ENCODE results near the gene SECISBP2L.

SECISBP2L gene

GRCh38 chr15:49062900-49063299 is 16.7 kb upstream of the SECISBP2L start:
- Histone ChIP-seq H3K4me3 (ENCODE audit: low read depth, low read length) (no peak overlapping the region), H3K27ac (no peak overlapping the region), H3K36me3 (no peaks in the 10 kb centered on the region), H3K9me3 (ENCODE audit: severe bottlenecking) (no peaks in the 10 kb centered on the region), H3K27me3 (ENCODE audit: insufficient read depth, low read depth, severe bottlenecking) (no peaks in the 10 kb centered on the region)
- no peak for DNase-seq
- TF ChIP-seq CTCF (IDR thresholded peaks at IDR 0.05; ENCODE audit: low read depth, low read length): no peak

- H3K27ac ChIP-seq: no peak overlapping the region
- TF ChIP-seq CTCF (IDR thresholded peaks at IDR 0.05; ENCODE audit: low read depth, low read length): no peak
- no peaks in the 10 kb centered on the region for H3K9me3 ChIP-seq (ENCODE audit: severe bottlenecking)
- no peaks in the 10 kb centered on the region for H3K36me3 ChIP-seq
- no peaks in the 10 kb centered on the region for H3K27me3 ChIP-seq (ENCODE audit: insufficient read depth, low read depth, severe bottlenecking)
- DNase-seq: no peak
- no peak overlapping the region for H3K4me3 ChIP-seq (ENCODE audit: low read depth, low read length)
Observed at GRCh38 chr15:49060710-49061495, 14.7 kb upstream of the SECISBP2L start.

GRCh38 chr15:49059491-49059890 is 13.2 kb upstream of the SECISBP2L start:
- Histone ChIP-seq H3K36me3 (no peaks in the 10 kb centered on the region), H3K4me3 (ENCODE audit: low read depth, low read length) (no peak overlapping the region), H3K9me3 (ENCODE audit: severe bottlenecking) (no peaks in the 10 kb centered on the region), H3K27me3 (ENCODE audit: insufficient read depth, low read depth, severe bottlenecking) (no peaks in the 10 kb centered on the region), H3K27ac (no peak overlapping the region)
- no peak for DNase-seq
- no peak for TF ChIP-seq CTCF (IDR thresholded peaks at IDR 0.05; ENCODE audit: low read depth, low read length)

DNA sequence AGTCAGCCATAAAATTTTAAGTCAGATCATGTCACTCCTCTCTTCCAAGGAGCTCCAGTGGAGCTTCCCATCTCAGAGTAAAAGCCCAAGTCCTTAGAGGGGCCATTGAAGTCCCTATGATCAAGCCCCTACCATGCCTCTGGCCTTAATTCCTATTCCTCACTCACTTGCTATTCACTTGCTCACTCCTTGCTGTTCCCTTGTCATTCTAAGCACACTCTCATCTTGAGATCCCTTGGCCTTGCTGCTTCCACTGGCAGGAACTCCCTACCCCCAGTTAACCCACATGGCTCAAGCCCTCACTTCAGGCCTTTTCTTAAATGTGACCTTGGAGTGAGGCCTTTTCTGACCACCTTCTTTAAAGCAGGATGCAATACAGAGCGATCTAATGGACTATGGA is 12.3 kb upstream of the SECISBP2L start:
- no peak for DNase-seq
- no peak for TF ChIP-seq CTCF (IDR thresholded peaks at IDR 0.05; ENCODE audit: low read depth, low read length)
- no peak overlapping the region for H3K4me3 ChIP-seq (ENCODE audit: low read depth, low read length)
- H3K27ac ChIP-seq: no peak overlapping the region
- no peaks in the 10 kb centered on the region for H3K27me3 ChIP-seq (ENCODE audit: insufficient read depth, low read depth, severe bottlenecking)
- no peaks in the 10 kb centered on the region for H3K9me3 ChIP-seq (ENCODE audit: severe bottlenecking)
- no peaks in the 10 kb centered on the region for H3K36me3 ChIP-seq

GRCh38 chr15:49055630-49056029 is 9.4 kb upstream of the SECISBP2L start:
- no peaks in the 10 kb centered on the region for H3K36me3 ChIP-seq
- no peaks in the 10 kb centered on the region for H3K9me3 ChIP-seq (ENCODE audit: severe bottlenecking)
- no peak overlapping the region for H3K27ac ChIP-seq
- H3K27me3 ChIP-seq (ENCODE audit: insufficient read depth, low read depth, severe bottlenecking): no peaks in the 10 kb centered on the region
- H3K4me3 ChIP-seq (ENCODE audit: low read depth, low read length): no peak overlapping the region
- no peak for DNase-seq
- TF ChIP-seq CTCF (IDR thresholded peaks at IDR 0.05; ENCODE audit: low read depth, low read length): no peak

- no peak overlapping the region for H3K27ac ChIP-seq
- H3K36me3 ChIP-seq: no peaks in the 10 kb centered on the region
- no peak for TF ChIP-seq CTCF (IDR thresholded peaks at IDR 0.05; ENCODE audit: low read depth, low read length)
- no peak overlapping the region for H3K4me3 ChIP-seq (ENCODE audit: low read depth, low read length)
- DNase-seq: no peak
- H3K27me3 ChIP-seq (ENCODE audit: insufficient read depth, low read depth, severe bottlenecking): no peaks in the 10 kb centered on the region
- H3K9me3 ChIP-seq (ENCODE audit: severe bottlenecking): no peaks in the 10 kb centered on the region
Observed at GRCh38 chr15:49052662-49053061, 6.4 kb upstream of the SECISBP2L start.
